ENCODE results near the gene AOC3.
A peak's percentile ranks its signal among the peaks of the same experiment; 100 is the strongest.

GRCh38 chr17:42843358-42843934 is 7.6 kb upstream of the AOC3 start:
- TF ChIP-seq POLR2A (IDR thresholded peaks at IDR 0.05), result no peak
- TF ChIP-seq, protein P1, sequence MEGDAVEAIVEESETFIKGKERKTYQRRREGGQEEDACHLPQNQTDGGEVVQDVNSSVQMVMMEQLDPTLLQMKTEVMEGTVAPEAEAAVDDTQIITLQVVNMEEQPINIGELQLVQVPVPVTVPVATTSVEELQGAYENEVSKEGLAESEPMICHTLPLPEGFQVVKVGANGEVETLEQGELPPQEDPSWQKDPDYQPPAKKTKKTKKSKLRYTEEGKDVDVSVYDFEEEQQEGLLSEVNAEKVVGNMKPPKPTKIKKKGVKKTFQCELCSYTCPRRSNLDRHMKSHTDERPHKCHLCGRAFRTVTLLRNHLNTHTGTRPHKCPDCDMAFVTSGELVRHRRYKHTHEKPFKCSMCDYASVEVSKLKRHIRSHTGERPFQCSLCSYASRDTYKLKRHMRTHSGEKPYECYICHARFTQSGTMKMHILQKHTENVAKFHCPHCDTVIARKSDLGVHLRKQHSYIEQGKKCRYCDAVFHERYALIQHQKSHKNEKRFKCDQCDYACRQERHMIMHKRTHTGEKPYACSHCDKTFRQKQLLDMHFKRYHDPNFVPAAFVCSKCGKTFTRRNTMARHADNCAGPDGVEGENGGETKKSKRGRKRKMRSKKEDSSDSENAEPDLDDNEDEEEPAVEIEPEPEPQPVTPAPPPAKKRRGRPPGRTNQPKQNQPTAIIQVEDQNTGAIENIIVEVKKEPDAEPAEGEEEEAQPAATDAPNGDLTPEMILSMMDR (IDR thresholded peaks at IDR 0.05), result peak; percentile 70 to 99 (median 96)

Measured in adrenal gland (tissue), 5 donors.